Hematopoietic multipotent progenitor cell treated with erythropoietin and hydrocortisone succinate and interleukin-3 and kit ligand, for 17 days (in vitro differentiated cells): ENCODE data around the gene PAPPA.

Experiments
- DNase-seq: peaks from one replicate; pipeline ENCODE4 v3.0.0-alpha.2; 2015; ENCODE audit warnings: low spot score

Gene PAPPA

GRCh38 chr9:116316246-116316645, 162.7 kb downstream of the PAPPA start:
- DNase-seq = no peak

- no peak for DNase-seq
These were observed 163.9 kb downstream of the PAPPA start for GRCh38 chr9:116317503-116317902.

GRCh38 chr9:116318468-116319374, 165.1 kb downstream of the PAPPA start:
- DNase-seq = no peak

GRCh38 chr9:116319480-116319879, 165.9 kb downstream of the PAPPA start:
- no peak for DNase-seq

- peak; percentile 59 for DNase-seq
These were observed 166.7 kb downstream of the PAPPA start for GRCh38 chr9:116320290-116320689.

GRCh38 chr9:116322521-116322920, 168.9 kb downstream of the PAPPA start:
- DNase-seq = no peak

GRCh38 chr9:116323012-116323411, 169.4 kb downstream of the PAPPA start:
- no peak for DNase-seq

GRCh38 chr9:116323571-116323970, 170.0 kb downstream of the PAPPA start:
- DNase-seq = no peak

- DNase-seq = no peak
These were observed 172.3 kb downstream of the PAPPA start for GRCh38 chr9:116325924-116326323.

- DNase-seq = no peak
These were observed 174.3 kb downstream of the PAPPA start for GRCh38 chr9:116327701-116328405.

GRCh38 chr9:116329470-116329869, 175.9 kb downstream of the PAPPA start:
- no peak for DNase-seq

GRCh38 chr9:116331241-116331640, 177.7 kb downstream of the PAPPA start:
- no peak for DNase-seq

- no peak for DNase-seq
These were observed 178.5 kb downstream of the PAPPA start for GRCh38 chr9:116332090-116332489.

GRCh38 chr9:116333254-116333653, 179.7 kb downstream of the PAPPA start:
- DNase-seq = no peak

- no peak for DNase-seq
These were observed 181.1 kb downstream of the PAPPA start for GRCh38 chr9:116334546-116335150.

- no peak for DNase-seq
These were observed 181.8 kb downstream of the PAPPA start for GRCh38 chr9:116335392-116335791.

- DNase-seq = no peak
These were observed 182.7 kb downstream of the PAPPA start for GRCh38 chr9:116336133-116336862.

GRCh38 chr9:116337015-116337414, 183.4 kb downstream of the PAPPA start:
- no peak for DNase-seq

GRCh38 chr9:116340270-116340669, 186.7 kb downstream of the PAPPA start:
- no peak for DNase-seq

GRCh38 chr9:116342061-116342460, 188.5 kb downstream of the PAPPA start:
- no peak for DNase-seq

GRCh38 chr9:116342941-116343340, 189.3 kb downstream of the PAPPA start:
- no peak for DNase-seq

GRCh38 chr9:116344416-116344815, 190.8 kb downstream of the PAPPA start:
- DNase-seq = no peak
